RWPE2 (cell line): ENCODE measurements around the gene CRIM1.

Experiments
- ATAC-seq: fragments of 200-7000 bp; cut with Tn5 transposase; 3 replicates; pipeline ENCODE4 v1.9.1; 2021; ENCODE audit warnings: low read depth
- DNase-seq: peaks from one replicate; pipeline ENCODE4 v3.0.0-alpha.2; 2020; ENCODE audit warnings: low spot score
- H3K27ac ChIP-seq: fragments of 450-650 bp; 2 replicates; pipeline ENCODE4 v1.5.1; 2017; ENCODE audit warnings: mild to moderate bottlenecking; ENCODE audit not compliant: poor library complexity, severe bottlenecking
- H3K27me3 ChIP-seq: fragments of 250-450 bp; sonication (Bioruptor Pico); 2 replicates; pipeline ENCODE4 v1.5.1; 2021; ENCODE audit warnings: mild to moderate bottlenecking, moderate library complexity; ENCODE audit not compliant: insufficient read depth, poor library complexity, severe bottlenecking
- H3K36me3 ChIP-seq: fragments of 250-450 bp; sonication (Bioruptor Pico); 2 replicates; pipeline ENCODE4 v1.5.1; 2020; ENCODE audit warnings: low read depth, mild to moderate bottlenecking, moderate library complexity
- H3K4me1 ChIP-seq: fragments of 250-450 bp; sonication (Bioruptor Pico); 2 replicates; pipeline ENCODE4 v1.5.1; 2021; ENCODE audit warnings: mild to moderate bottlenecking, moderate library complexity; ENCODE audit not compliant: insufficient read depth, poor library complexity, severe bottlenecking
- H3K4me3 ChIP-seq: fragments of 250-450 bp; sonication (Bioruptor Pico); 2 replicates; pipeline ENCODE4 v1.5.1; 2021; ENCODE audit warnings: mild to moderate bottlenecking, moderate library complexity; ENCODE audit not compliant: severe bottlenecking
- H3K9me3 ChIP-seq: fragments of 250-450 bp; sonication (Bioruptor Pico); 2 replicates; pipeline ENCODE4 v1.5.1; 2021; ENCODE audit warnings: mild to moderate bottlenecking, moderate library complexity; ENCODE audit not compliant: severe bottlenecking
- TF ChIP-seq, protein P1 (sequence below): fragments of 450-650 bp; IDR thresholded peaks from one replicate; pipeline ENCODE4 v1.5.1; 2017; ENCODE audit warnings: mild to moderate bottlenecking, moderate library complexity; ENCODE audit not compliant: poor library complexity, severe bottlenecking

CRIM1 gene

DNA sequence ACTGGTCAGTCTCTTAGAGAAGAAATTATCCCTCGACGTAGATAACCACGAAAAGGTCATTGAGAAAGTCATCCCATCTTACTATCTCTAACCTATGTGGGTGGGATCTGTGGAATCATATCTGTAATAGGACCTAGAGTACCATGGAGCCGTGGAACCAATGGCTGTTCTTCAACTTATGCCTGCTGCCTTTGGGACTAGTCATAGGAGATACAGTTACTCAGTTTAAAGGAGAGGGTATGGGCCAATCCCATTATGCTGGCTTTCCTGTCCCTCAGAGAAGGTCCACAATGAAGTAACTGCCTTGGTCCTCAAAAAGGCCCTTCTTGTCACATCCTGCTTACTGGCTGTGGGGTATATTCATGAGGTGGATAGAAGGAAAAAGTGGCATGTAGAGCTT lies 164.9 kb downstream of the CRIM1 start:
- TF ChIP-seq, protein P1, sequence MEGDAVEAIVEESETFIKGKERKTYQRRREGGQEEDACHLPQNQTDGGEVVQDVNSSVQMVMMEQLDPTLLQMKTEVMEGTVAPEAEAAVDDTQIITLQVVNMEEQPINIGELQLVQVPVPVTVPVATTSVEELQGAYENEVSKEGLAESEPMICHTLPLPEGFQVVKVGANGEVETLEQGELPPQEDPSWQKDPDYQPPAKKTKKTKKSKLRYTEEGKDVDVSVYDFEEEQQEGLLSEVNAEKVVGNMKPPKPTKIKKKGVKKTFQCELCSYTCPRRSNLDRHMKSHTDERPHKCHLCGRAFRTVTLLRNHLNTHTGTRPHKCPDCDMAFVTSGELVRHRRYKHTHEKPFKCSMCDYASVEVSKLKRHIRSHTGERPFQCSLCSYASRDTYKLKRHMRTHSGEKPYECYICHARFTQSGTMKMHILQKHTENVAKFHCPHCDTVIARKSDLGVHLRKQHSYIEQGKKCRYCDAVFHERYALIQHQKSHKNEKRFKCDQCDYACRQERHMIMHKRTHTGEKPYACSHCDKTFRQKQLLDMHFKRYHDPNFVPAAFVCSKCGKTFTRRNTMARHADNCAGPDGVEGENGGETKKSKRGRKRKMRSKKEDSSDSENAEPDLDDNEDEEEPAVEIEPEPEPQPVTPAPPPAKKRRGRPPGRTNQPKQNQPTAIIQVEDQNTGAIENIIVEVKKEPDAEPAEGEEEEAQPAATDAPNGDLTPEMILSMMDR: no peak
- DNase-seq (no peak), ATAC-seq (no peak)
- no peaks in the 10 kb centered on the region for H3K4me1 ChIP-seq
- no peaks in the 10 kb centered on the region for H3K9me3 ChIP-seq
- no peak overlapping the region for H3K27ac ChIP-seq
- peaks cover 94% of the 10 kb centered on the region for H3K36me3 ChIP-seq
- no peak overlapping the region for H3K4me3 ChIP-seq
- H3K27me3 ChIP-seq: no peaks in the 10 kb centered on the region

DNA sequence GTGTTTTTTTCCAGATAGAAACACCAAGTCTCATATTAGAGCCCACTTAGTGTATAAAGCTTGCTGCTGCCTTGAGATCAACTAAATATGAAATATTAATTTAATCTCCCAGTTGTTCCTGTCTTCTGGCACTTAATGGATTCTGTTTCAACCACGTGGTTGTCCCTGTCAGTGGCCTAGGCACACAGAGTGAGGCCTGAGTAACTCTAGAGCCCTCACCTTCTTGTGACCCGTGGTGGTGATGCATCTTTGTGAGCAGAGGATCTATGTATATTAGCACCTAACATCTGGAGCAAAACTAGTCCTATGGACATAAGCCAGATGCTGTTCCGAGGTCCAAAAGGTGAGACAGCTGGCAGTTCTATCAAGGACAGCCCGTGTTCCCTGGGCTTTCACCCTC lies 167.6 kb downstream of the CRIM1 start:
- Histone ChIP-seq H3K36me3 (peaks cover 94% of the 10 kb centered on the region), H3K27me3 (no peaks in the 10 kb centered on the region), H3K27ac (no peak overlapping the region), H3K4me3 (no peak overlapping the region), H3K9me3 (peaks cover 2% of the 10 kb centered on the region), H3K4me1 (no peaks in the 10 kb centered on the region)
- no peak for DNase-seq
- no peak for ATAC-seq
- TF ChIP-seq, protein P1: no peak

DNA sequence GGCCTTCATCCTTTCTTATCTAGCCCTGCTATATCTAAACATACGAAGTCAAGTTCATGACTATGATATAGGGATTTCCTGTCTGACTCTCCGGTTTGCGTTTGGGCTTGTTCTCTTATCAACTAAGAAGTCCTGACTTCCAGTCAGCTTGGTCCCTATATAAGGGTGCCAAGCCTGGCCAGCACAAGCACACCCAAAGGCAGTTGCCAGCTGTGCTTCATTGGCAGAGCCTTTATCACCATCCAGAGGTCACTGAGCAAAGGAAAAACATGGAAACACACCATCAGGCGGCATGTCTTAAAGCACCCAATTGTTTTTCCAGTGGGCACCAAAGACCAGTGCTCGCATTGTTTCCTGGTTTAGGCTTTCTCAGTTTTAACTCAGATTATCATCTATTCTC lies 169.7 kb downstream of the CRIM1 start:
- H3K4me3 ChIP-seq: no peak overlapping the region
- peaks cover 2% of the 10 kb centered on the region for H3K9me3 ChIP-seq
- ATAC-seq (no peak), DNase-seq (no peak)
- no peaks in the 10 kb centered on the region for H3K27me3 ChIP-seq
- no peaks in the 10 kb centered on the region for H3K4me1 ChIP-seq
- H3K36me3 ChIP-seq: peaks cover 88% of the 10 kb centered on the region
- TF ChIP-seq, protein P1: no peak
- no peak overlapping the region for H3K27ac ChIP-seq

DNA sequence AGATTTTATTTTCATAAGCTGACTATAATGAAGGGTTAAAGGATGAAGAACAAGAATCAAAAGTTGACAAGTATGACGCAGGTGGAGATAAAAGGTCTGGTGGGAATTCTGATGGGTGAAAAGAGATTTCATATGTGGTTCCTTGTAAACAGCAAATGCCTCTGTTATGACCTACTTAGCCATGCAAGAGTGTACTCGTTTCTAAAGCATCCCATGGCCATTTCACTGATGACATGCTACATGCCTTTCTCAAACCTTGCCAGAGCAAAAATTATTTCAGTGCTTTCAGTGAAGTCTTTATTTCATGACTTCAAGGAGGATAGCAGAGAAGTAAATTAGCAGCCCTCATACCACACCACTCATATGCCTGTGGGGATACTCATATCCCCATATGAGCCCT lies 170.6 kb downstream of the CRIM1 start:
- DNase-seq: no peak
- Histone ChIP-seq H3K9me3 (peaks cover 2% of the 10 kb centered on the region), H3K4me1 (no peaks in the 10 kb centered on the region), H3K27ac (no peak overlapping the region), H3K27me3 (no peaks in the 10 kb centered on the region), H3K4me3 (no peak overlapping the region), H3K36me3 (peaks cover 85% of the 10 kb centered on the region)
- no peak for ATAC-seq
- TF ChIP-seq, protein P1: no peak

DNA sequence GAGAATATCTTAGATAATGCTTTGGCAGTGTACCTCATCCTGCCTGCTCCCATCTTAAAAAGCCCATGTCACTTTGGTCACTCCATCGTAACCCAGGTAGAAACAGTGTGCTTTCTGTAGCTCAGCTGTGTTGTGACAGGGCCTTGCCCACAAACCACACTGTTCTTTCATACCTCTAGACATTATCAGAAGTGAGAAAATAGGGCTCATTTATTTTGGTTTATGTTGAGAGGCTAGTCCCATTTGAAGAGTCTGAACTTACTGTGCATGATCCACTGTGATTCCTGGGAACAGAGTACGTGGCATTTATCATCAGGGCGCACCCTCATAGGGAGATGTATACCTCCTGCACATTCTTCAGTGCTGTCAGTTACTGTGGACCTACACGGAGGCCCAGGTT lies 172.7 kb downstream of the CRIM1 start:
- peaks cover 90% of the 10 kb centered on the region for H3K36me3 ChIP-seq
- no peaks in the 10 kb centered on the region for H3K4me1 ChIP-seq
- DNase-seq (no peak), ATAC-seq (no peak)
- H3K27ac ChIP-seq: no peak overlapping the region
- TF ChIP-seq, protein P1: no peak
- H3K9me3 ChIP-seq: peaks cover 2% of the 10 kb centered on the region
- H3K4me3 ChIP-seq: no peak overlapping the region
- no peaks in the 10 kb centered on the region for H3K27me3 ChIP-seq
